ENCODE data around the gene PTPRG.

- TF ChIP-seq CBX5 (IDR thresholded peaks at IDR 0.05; ENCODE audit: low read depth) = no peak
- no peak for TF ChIP-seq PML (IDR thresholded peaks at IDR 0.05; ENCODE audit: low read length)
- TF ChIP-seq PAX8 (IDR thresholded peaks at IDR 0.05) = no peak
- no peak for TF ChIP-seq POLR2A (IDR thresholded peaks at IDR 0.05; ENCODE audit: low read depth, low read length)
- TF ChIP-seq YBX1 (IDR thresholded peaks at IDR 0.05) = no peak
- TF ChIP-seq USF2 (IDR thresholded peaks at IDR 0.05; ENCODE audit: borderline replicate concordance, low read depth, low read length) = no peak
- TF ChIP-seq CTCF (IDR thresholded peaks at IDR 0.05 in 2 of 3, conservative IDR thresholded peaks at IDR 0.05 in 1 of 3; ENCODE audit: control insufficient read depth in 2 of 3, extremely low read depth in 1 of 3, insufficient read depth in 1 of 3, low read depth in 3 of 3, low read length in 3 of 3) = no peak
- no peak for TF ChIP-seq REST (IDR thresholded peaks at IDR 0.05; ENCODE audit: low read depth, low read length)
- TF ChIP-seq TAF1 (IDR thresholded peaks at IDR 0.05; ENCODE audit: borderline replicate concordance, low read depth, low read length) = no peak
- TF ChIP-seq HDAC2 (IDR thresholded peaks at IDR 0.05) = no peak
These were observed 44.3 kb downstream of the PTPRG start for GRCh38 chr3:61605589-61606175.
